OCI-LY1 (cell line): ENCODE results near the gene C11orf21.

ENCODE experiments used
- H2AFZ ChIP-seq: fragments of 200-600 bp; sonication (generic), shearing (Covaris generic); 2 replicates; pipeline ENCODE4 v1.6.0; 2014; ENCODE audit warnings: antibody characterized with exemption, mild to moderate bottlenecking, low read length
- H3F3A ChIP-seq: fragments of 200-600 bp; sonication (generic), shearing (Covaris generic); 2 replicates; pipeline ENCODE4 v1.6.0; 2014; ENCODE audit warnings: mild to moderate bottlenecking, antibody characterized with exemption, low read length, moderate library complexity; ENCODE audit not compliant: insufficient read depth
- H3K27ac ChIP-seq: fragments of 200-600 bp; sonication (generic); 2 replicates; pipeline ENCODE4 v1.5.1; 2014; ENCODE audit warnings: low read length, mixed run types, mild to moderate bottlenecking, low read depth; ENCODE audit not compliant: poor library complexity, severe bottlenecking
- H3K27me3 ChIP-seq: fragments of 200-600 bp; sonication (generic); 2 replicates; pipeline ENCODE4 v1.6.0; 2014; ENCODE audit warnings: antibody characterized with exemption, mild to moderate bottlenecking, low read length, moderate library complexity; ENCODE audit not compliant: insufficient read depth
- H3K36me3 ChIP-seq: fragments of 200-600 bp; sonication (generic); 2 replicates; pipeline ENCODE4 v1.6.1; 2014; ENCODE audit warnings: mild to moderate bottlenecking, antibody characterized with exemption, low read length, moderate library complexity, mixed read lengths; ENCODE audit not compliant: insufficient read depth
- H3K4me1 ChIP-seq: fragments of 200-600 bp; sonication (generic); 2 replicates; pipeline ENCODE4 v1.5.1; 2014; ENCODE audit warnings: mild to moderate bottlenecking, low read length, moderate library complexity; ENCODE audit not compliant: insufficient read depth, severe bottlenecking
- H3K4me2 ChIP-seq: fragments of 200-600 bp; sonication (generic), shearing (Covaris generic); 2 replicates; pipeline ENCODE4 v1.6.1; 2014; ENCODE audit warnings: low read length
- H3K4me3 ChIP-seq: fragments of 200-600 bp; sonication (generic); 2 replicates; pipeline ENCODE4 v1.5.1; 2014; ENCODE audit warnings: low read length, low read depth, mild to moderate bottlenecking, mixed read lengths; ENCODE audit not compliant: poor library complexity, severe bottlenecking
- H3K79me2 ChIP-seq: fragments of 200-600 bp; shearing (Covaris generic); 2 replicates; pipeline ENCODE4 v1.6.1; 2016; ENCODE audit warnings: mixed run types, low read length, mixed read lengths; ENCODE audit not compliant: insufficient read depth
- H3K9ac ChIP-seq: fragments of 200-600 bp; sonication (generic), shearing (Covaris generic); 2 replicates; pipeline ENCODE4 v1.6.1; 2014; ENCODE audit warnings: mild to moderate bottlenecking, low read length, mixed read lengths
- H3K9me2 ChIP-seq: fragments of 200-600 bp; sonication (generic), shearing (Covaris generic); 2 replicates; pipeline ENCODE4 v1.6.1; 2014; ENCODE audit warnings: low read depth, mild to moderate bottlenecking, low read length, mixed read lengths
- H3K9me3 ChIP-seq: fragments of 200-600 bp; shearing (Covaris generic); 2 replicates; pipeline ENCODE4 v1.6.1; 2014; ENCODE audit warnings: low read length, mixed read lengths
- H4K20me1 ChIP-seq: fragments of 200-600 bp; sonication (generic), shearing (Covaris generic); 2 replicates; pipeline ENCODE4 v1.6.0; 2016; ENCODE audit warnings: mild to moderate bottlenecking, low read length; ENCODE audit not compliant: insufficient read depth
- CTCF ChIP-seq: fragments of 200-600 bp; sonication (generic), shearing (Covaris generic); IDR thresholded peaks from 2 replicates; pipeline ENCODE4 v1.5.1; 2017; ENCODE audit warnings: mild to moderate bottlenecking, antibody characterized with exemption, low read length, moderate library complexity, mixed read lengths
- EZH2 ChIP-seq: fragments of 200-600 bp; sonication (generic), shearing (Covaris generic); IDR thresholded peaks from 2 replicates; pipeline ENCODE4 v1.8.0; 2017; ENCODE audit warnings: borderline replicate concordance, mixed run types, mild to moderate bottlenecking, antibody characterized with exemption, low read length, moderate library complexity, mixed read lengths

Gene C11orf21

GRCh38 chr11:2250485-2250884 lies 51.2 kb downstream of the C11orf21 start:
- Histone ChIP-seq H3K27me3 (no peaks in the 10 kb centered on the region), H3F3A (no peaks in the 10 kb centered on the region), H3K9me2 (no peaks in the 10 kb centered on the region), H3K9ac (no peak overlapping the region), H3K79me2 (no peaks in the 10 kb centered on the region), H3K27ac (no peak overlapping the region), H3K9me3 (no peaks in the 10 kb centered on the region), H3K36me3 (no peaks in the 10 kb centered on the region), H3K4me1 (no peaks in the 10 kb centered on the region), H2AFZ (no peak overlapping the region), H3K4me2 (no peak overlapping the region), H3K4me3 (no peak overlapping the region), H4K20me1 (no peaks in the 10 kb centered on the region)
- no peak for TF ChIP-seq EZH2
- no peak for TF ChIP-seq CTCF

GRCh38 chr11:2250041-2250440 lies 51.7 kb downstream of the C11orf21 start:
- H3K27me3 ChIP-seq: no peaks in the 10 kb centered on the region
- no peaks in the 10 kb centered on the region for H4K20me1 ChIP-seq
- H3K4me3 ChIP-seq: no peak overlapping the region
- H3K27ac ChIP-seq: no peak overlapping the region
- no peak for TF ChIP-seq EZH2
- TF ChIP-seq CTCF: no peak
- H3K79me2 ChIP-seq: no peaks in the 10 kb centered on the region
- no peaks in the 10 kb centered on the region for H3K9me2 ChIP-seq
- H2AFZ ChIP-seq: no peak overlapping the region
- no peak overlapping the region for H3K4me2 ChIP-seq
- no peak overlapping the region for H3K9ac ChIP-seq
- no peaks in the 10 kb centered on the region for H3K36me3 ChIP-seq
- no peaks in the 10 kb centered on the region for H3K9me3 ChIP-seq
- no peaks in the 10 kb centered on the region for H3K4me1 ChIP-seq
- H3F3A ChIP-seq: no peaks in the 10 kb centered on the region

- H4K20me1 ChIP-seq: no peaks in the 10 kb centered on the region
- no peaks in the 10 kb centered on the region for H3K9me3 ChIP-seq
- H3K9ac ChIP-seq: no peak overlapping the region
- H3K9me2 ChIP-seq: no peaks in the 10 kb centered on the region
- H3K27me3 ChIP-seq: no peaks in the 10 kb centered on the region
- H3F3A ChIP-seq: no peaks in the 10 kb centered on the region
- no peaks in the 10 kb centered on the region for H3K36me3 ChIP-seq
- no peak overlapping the region for H3K4me3 ChIP-seq
- no peak overlapping the region for H3K27ac ChIP-seq
- no peaks in the 10 kb centered on the region for H3K79me2 ChIP-seq
- TF ChIP-seq EZH2: no peak
- no peak for TF ChIP-seq CTCF
- no peak overlapping the region for H2AFZ ChIP-seq
- H3K4me2 ChIP-seq: no peak overlapping the region
- H3K4me1 ChIP-seq: no peaks in the 10 kb centered on the region
These were observed 52.4 kb downstream of the C11orf21 start for GRCh38 chr11:2249189-2249916.
